Epithelial cell of proximal tubule (primary cell): ENCODE data around the gene ACTR1A. TPM values are rescaled to one million over a fixed set of nuclear protein-coding genes. Genes with fewer than 3 reads are reported as not detected.
A peak's percentile ranks its signal among the peaks of the same experiment; 100 is the strongest.

Source experiments
- DNase-seq: peaks from one replicate; pipeline ENCODE4 v3.0.0-alpha.2; 2011; ENCODE audit warnings: low read depth
- H3K4me3 ChIP-seq: 2 replicates; pipeline ENCODE4 v1.5.1; 2011; ENCODE audit warnings: low read depth, mild to moderate bottlenecking, low read length
- CTCF ChIP-seq: conservative IDR thresholded peaks from 2 replicates; pipeline ENCODE4 v1.5.1; 2012; ENCODE audit warnings: low read depth, mild to moderate bottlenecking, low read length
- total RNA-seq: library from RNA; depleted of rRNA; stranded (reverse); fragments of >200 nt; gene quantifications from 2 replicates; pipeline ENCODE4 v1.2.3, GENCODE V29; 2015

ACTR1A gene
- total RNA-seq, 1 donor from 2014 or later, result 129 TPM

- H3K4me3 ChIP-seq, result no peak overlapping the region
- no peak for DNase-seq
- no peak for TF ChIP-seq CTCF
These were observed 13.2 kb upstream of the ACTR1A start for GRCh38 chr10:102515724-102516123.

- peak; percentile 91 for DNase-seq
- no peak overlapping the region for H3K4me3 ChIP-seq
- TF ChIP-seq CTCF, result no peak
These were observed 12.2 kb upstream of the ACTR1A start for GRCh38 chr10:102514487-102515311.

GRCh38 chr10:102511583-102512274 lies 9.2 kb upstream of the ACTR1A start:
- TF ChIP-seq CTCF, result no peak
- no peak for DNase-seq
- no peak overlapping the region for H3K4me3 ChIP-seq

- no peak overlapping the region for H3K4me3 ChIP-seq
- no peak for DNase-seq
- TF ChIP-seq CTCF, result no peak
These were observed 6.9 kb upstream of the ACTR1A start for GRCh38 chr10:102509387-102509786.

- no peak for DNase-seq
- TF ChIP-seq CTCF, result no peak
- no peak overlapping the region for H3K4me3 ChIP-seq
These were observed 6.0 kb upstream of the ACTR1A start for GRCh38 chr10:102508506-102508905.

- no peak for DNase-seq
- TF ChIP-seq CTCF, result no peak
- H3K4me3 ChIP-seq, result no peak overlapping the region
These were observed 5.0 kb upstream of the ACTR1A start for GRCh38 chr10:102507521-102507920.
